SW 1271 (cell line): ENCODE data around the gene RAI14.
"Not testable (repeated sequence)": the region's sequence is repeated elsewhere in the genome, so short reads cannot be mapped to it uniquely, and the experiment has no call there.

Source experiments
- DNase-seq, 2 experiments: peaks; one replicate each; lab custom pipeline; 2025; lab: John Stamatoyannopoulos, UW

Gene RAI14

GRCh38 chr5:34771076-34771475 is 114.9 kb downstream of the RAI14 start:
- DNase-seq, result no peak

DNA sequence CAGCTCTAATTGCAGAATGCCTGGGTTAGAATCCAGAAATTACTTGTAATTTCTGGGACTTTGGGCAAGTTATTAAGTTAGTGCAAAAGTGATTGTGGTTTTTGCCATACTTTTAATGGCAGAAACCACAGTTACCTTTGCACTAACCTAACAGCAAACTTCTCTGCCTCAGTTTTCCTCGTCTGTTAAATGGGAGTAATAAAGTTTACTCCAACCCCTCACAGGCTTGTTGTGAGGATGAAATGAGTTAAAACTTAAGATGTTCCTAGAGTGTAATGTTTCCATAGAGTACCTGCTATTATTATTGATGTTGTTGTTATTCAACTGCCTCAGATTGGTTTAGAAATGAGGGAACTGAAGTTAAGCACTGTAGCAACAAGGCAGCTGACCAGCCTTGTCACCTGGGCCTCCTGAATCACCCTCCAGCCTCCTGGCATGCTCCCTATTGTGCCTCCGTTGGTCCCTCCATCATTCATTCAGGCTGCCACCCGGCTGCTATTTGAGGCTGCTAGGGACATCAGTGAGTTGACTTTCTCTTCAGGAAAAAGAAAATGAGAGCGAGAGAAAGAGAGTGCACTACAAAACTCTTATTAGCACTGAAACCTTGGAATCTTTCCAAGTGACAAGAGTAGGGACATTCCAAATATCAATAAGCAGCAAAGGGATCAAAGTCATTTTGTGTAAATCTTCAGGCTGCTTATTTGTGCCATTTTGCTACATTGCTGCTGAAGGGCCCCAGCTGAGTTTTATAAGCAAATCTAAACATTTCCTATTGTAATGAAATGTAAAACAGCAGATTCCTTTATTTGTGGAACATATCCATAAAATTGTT is 116.4 kb downstream of the RAI14 start:
- no peak for DNase-seq

- no peak for DNase-seq
Observed at GRCh38 chr5:34774139-34774538, 118.0 kb downstream of the RAI14 start.

DNA sequence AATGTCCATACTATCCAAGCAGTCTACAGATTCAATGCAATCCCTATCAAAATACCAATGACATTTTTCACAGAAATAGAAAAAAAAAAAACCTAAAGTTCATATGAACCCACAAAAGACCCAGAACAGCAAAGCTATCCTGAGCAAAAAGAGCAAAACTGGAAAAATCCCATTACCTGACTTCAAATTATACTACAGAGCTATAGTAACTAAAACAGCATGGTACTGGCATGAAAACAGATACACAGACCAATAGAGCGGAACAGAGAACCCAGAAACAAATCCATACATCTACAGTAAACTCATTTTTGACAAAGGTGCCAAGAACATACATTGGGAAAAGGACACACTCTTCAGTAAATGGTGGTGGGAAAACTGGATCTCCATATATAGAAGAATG is 118.5 kb downstream of the RAI14 start:
- not testable (repeated sequence) for DNase-seq

- no peak for DNase-seq
Observed at GRCh38 chr5:34775886-34776285, 119.8 kb downstream of the RAI14 start.

DNA sequence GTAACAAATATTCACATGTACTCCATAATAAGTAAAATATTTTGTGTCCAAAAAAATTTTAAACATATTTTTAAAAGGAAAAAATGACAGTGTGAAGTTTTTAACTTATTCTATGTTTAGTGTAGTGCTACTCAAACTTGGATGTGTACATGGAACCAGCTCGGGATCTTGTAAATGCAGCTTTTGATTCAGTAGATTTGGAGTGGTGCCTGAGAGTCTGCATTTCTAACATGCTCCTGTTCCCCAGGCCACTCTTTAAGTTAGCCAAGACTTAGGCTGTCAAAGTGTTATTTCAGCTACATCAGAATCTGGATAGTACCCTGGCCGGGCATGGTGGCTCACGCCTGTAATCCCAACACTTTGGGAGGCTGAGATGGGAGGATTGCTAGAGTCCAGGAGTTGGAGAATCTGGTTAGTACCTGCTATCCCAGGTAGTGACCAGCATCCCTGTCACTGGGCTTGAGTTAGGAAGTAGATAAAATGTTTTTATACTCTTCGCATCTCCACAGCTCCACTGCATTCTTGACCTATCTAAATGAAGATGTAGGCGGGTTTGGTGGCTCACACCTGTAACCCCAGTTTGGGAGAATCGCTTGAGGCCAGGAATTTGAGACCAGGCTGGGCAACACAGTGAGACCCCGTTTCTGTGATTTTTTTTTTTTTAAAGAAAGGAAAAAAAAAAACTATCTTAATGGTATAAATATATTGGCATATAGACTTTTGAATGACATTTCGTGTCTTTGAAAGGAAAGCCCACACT is 122.1 kb downstream of the RAI14 start:
- no peak for DNase-seq

DNA sequence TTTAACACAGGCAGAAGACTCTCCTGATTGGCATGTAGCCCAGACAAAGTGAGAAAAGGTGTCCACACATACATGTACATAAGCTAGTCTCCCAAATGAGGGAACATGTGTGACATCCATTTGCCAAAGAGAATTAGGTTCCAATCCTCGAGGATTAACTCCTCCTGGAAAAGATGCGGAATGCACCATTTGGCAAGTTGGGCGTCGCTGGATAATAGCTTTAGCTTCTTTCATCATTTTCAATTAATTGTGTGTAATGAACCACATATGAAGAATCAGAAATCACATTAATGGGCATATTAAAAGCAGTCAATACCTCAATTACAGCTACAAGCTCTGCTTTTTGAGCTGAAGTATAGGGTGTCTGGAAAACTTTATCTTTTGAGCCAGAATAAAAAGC is 127.8 kb downstream of the RAI14 start:
- DNase-seq, result not testable (repeated sequence)

DNA sequence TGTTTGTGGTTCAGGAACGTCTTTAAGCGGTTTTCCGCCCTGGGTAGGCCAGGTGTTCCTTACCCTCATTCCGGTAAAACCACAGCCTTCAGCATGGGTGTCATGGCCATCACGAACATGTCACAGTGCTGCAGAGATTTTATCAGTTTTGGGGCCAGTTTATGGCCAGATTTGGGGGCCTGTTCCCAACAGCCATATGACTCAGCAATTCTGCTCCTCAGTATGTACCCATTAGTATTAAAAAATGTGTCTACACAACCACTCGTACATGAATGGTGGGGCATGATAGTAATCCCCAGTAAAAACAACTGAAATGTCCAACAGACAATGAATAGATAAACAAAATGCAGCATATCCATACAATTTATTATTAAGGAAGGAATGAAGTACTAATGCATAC is 130.9 kb downstream of the RAI14 start:
- DNase-seq, result no peak

DNA sequence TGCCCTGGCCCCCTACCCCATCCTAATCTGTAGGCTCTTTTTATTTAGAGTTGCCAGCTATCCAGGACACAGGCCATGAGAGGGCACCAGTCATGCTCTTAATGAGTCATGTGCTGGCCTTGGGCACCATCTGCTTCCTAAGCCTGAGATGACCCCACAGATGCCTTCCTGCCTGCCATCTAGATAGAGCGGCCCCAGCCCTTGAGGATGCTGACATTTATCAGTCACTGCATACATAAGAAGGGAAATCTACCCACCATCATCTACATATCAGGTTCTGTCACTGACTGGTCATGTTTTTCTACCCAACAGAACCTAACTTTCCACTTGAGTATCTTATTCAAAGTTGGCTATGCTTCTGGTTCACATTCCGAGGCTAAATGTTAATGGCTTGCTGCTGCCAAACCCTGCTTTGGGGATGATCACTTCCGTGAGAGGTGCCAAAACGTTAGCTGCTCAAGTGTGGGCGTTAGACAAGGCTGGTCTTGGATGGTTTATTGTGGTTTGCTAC is 132.9 kb downstream of the RAI14 start:
- DNase-seq, result no peak

GRCh38 chr5:34789639-34790038 is 133.5 kb downstream of the RAI14 start:
- DNase-seq, result no peak

- DNase-seq, result no peak
Observed at GRCh38 chr5:34790069-34790468, 133.9 kb downstream of the RAI14 start.

DNA sequence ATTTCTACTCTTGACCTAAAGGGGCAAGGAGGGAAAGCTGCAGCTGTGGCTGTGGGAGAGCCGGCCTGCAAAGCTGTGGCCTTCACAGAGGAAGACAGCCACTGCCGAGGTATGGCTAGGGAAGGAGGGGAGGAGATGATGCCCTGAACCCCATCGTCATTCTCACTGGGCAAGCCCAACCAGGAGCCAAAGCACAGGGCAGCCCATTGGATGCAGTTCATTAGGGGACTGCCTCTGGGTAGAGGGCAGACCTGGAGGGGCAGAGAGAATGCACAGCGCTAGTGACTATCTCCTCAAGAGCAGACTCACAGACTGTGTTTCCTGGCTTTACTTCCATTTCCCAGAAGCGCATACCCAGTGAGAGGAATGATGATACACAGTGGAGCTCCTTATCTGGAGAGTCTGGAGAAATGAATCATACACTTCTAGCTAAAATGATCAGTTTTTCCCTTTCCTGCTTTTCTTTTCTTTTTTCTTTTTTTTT is 135.7 kb downstream of the RAI14 start:
- no peak for DNase-seq

GRCh38 chr5:34802834-34803563 is 146.9 kb downstream of the RAI14 start:
- DNase-seq, result no peak

GRCh38 chr5:34803974-34804732 is 148.0 kb downstream of the RAI14 start:
- DNase-seq, result no peak

DNA sequence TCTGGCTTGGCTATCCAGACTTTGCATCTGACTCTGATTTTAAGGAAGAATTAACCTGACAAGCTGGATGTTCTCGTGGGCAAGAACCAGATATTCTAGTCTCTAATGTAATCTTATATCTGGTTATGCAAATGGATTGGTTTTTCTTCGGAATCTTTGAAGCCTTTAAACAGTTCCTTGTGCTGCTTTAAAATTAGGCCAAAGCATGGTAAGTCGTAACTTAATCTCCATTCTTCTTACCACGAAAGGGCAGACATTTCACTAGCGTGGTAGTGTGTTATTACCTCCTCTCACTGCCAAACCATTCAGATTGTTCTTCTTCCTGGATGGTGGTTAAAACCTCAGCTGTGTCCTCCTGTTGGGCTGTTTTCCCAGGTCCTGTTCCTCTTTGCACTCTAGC is 148.8 kb downstream of the RAI14 start:
- no peak for DNase-seq

DNA sequence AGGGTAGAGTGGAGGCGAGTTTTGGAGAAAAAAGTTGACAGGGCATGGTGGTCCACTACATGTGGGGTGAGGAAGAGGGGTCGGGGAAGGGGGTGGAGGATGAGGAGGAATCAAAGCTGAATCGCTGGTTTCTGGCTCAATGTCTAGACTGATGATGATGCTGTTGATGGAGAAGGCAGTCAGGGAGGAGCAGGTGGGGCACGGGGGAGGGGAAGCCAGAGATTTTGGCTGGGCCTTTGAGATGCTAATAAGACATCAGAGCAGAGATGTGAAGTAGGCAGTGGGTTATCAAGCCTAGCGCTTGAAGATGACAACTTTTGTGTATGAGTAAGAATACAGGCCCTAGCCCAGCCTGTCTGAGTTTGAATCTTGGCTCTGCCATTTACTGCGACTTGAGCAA is 150.4 kb downstream of the RAI14 start:
- DNase-seq, result no peak

GRCh38 chr5:34811706-34812105 is 155.6 kb downstream of the RAI14 start:
- DNase-seq, result no peak

DNA sequence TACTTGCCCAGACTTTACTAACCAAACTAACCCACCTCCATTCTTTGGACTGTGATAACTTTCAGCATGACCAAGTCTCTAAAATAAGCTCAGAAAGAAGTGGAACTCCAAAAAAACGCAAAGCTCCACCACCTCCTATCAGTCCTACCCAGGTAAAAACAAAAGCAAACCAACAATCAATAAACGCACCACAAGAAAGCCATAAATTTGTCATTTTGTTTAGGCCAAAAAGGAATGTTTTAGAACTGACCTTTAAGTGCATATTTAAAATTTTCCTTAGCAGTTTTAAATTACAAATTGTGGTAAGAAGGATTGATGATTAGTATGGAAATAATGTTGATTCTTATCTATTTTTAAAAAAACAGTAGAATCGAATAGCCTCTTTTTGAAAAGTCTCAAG is 157.4 kb downstream of the RAI14 start:
- no peak for DNase-seq

DNA sequence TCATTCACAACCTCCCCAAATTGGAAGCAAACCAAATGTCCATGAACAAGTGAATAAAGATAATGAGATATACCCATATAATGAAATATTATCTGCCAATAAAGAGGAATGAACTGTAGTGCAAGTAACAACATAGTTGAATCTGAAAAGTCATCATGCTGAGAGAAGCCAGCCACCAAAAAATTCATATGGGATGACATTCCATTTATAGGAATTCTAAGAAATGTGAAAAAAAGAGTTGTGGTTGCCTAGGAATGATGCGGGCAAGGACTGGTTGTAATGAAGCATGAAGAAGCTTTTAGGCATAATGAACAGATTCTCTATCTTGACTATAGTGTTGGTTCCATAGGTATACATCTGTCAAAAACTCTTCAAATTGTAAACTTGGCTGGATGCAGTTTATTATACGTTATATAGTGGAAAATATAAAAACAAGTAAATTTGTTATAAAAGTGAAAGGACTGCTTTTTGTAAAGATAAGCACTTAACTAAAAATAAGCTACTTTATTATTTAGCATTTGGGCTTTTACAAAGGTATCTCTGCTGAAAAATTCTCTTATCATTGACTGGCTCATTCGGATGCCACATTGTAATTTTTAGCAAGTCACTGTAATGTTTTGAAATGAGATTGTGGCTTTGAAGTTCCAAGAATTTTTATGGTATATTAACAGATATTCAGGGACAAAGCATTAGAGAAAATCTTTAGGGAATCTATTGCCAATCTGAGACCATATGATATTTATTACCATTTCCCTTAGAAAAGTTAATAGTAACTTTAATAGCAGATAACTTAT is 161.6 kb downstream of the RAI14 start:
- DNase-seq, result no peak

GRCh38 chr5:34818717-34819116 is 162.6 kb downstream of the RAI14 start:
- no peak for DNase-seq

- no peak for DNase-seq
Observed at GRCh38 chr5:34820593-34820992, 164.5 kb downstream of the RAI14 start.
